ENCODE measurements around the gene KRTAP9-1.
"Not testable (repeated sequence)": the region's sequence is repeated elsewhere in the genome, so short reads cannot be mapped to it uniquely, and the experiment has no call there.

Gene KRTAP9-1

GRCh38 chr17:41184480-41184961 is 5.2 kb upstream of the KRTAP9-1 start, which contains the start of gene KRTAP4-1:
KRTAP4-1 (minus strand) TSS chr17:41184911; CDS start chr17:41184854, 57 bp downstream.
- no peak for DNase-seq (ENCODE audit: low spot score)

GRCh38 chr17:41185001-41185400 is 4.7 kb upstream of the KRTAP9-1 start:
- no peak for DNase-seq (ENCODE audit: low spot score)

GRCh38 chr17:41186872-41187271 is 2.8 kb upstream of the KRTAP9-1 start:
- no peak for DNase-seq (ENCODE audit: low spot score)

- no peak for DNase-seq (ENCODE audit: low spot score)
These were observed 641 bp downstream of the KRTAP9-1 start for GRCh38 chr17:41190328-41190727.

GRCh38 chr17:41196068-41196467 is 6.4 kb downstream of the KRTAP9-1 start:
- no peak for DNase-seq (ENCODE audit: low spot score)

- no peak for DNase-seq (ENCODE audit: low spot score)
These were observed 9.9 kb downstream of the KRTAP9-1 start for GRCh38 chr17:41199421-41200078.

GRCh38 chr17:41211845-41212466 is 22.3 kb downstream of the KRTAP9-1 start:
- DNase-seq (ENCODE audit: low spot score) = no peak

GRCh38 chr17:41212524-41213169 is 23.0 kb downstream of the KRTAP9-1 start:
- DNase-seq (ENCODE audit: low spot score) = no peak

GRCh38 chr17:41215681-41216080 is 26.0 kb downstream of the KRTAP9-1 start:
- no peak for DNase-seq (ENCODE audit: low spot score)

- no peak for DNase-seq (ENCODE audit: low spot score)
These were observed 34.1 kb downstream of the KRTAP9-1 start for GRCh38 chr17:41223821-41224220.

GRCh38 chr17:41226051-41226450 is 36.4 kb downstream of the KRTAP9-1 start:
- no peak for DNase-seq (ENCODE audit: low spot score)

- not testable (repeated sequence) for DNase-seq (ENCODE audit: low spot score)
These were observed 37.0 kb downstream of the KRTAP9-1 start, which contains the start of gene KRTAP9-2 for GRCh38 chr17:41226598-41227095. KRTAP9-2 (plus strand) TSS chr17:41226648; CDS start chr17:41226655, 7 bp downstream.

- no peak for DNase-seq (ENCODE audit: low spot score)
These were observed 40.4 kb downstream of the KRTAP9-1 start for GRCh38 chr17:41230094-41230493.

GRCh38 chr17:41231731-41232130 is 42.0 kb downstream of the KRTAP9-1 start:
- no peak for DNase-seq (ENCODE audit: low spot score)

GRCh38 chr17:41232399-41233105 is 42.9 kb downstream of the KRTAP9-1 start, which contains the start of gene KRTAP9-3:
KRTAP9-3 (plus strand) TSS chr17:41232449; CDS start chr17:41232502, 53 bp downstream.
- not testable (repeated sequence) for DNase-seq (ENCODE audit: low spot score)

GRCh38 chr17:41237116-41237515 is 47.4 kb downstream of the KRTAP9-1 start:
- DNase-seq (ENCODE audit: low spot score) = not testable (repeated sequence)

- not testable (repeated sequence) for DNase-seq (ENCODE audit: low spot score)
These were observed 48.3 kb downstream of the KRTAP9-1 start, which contains the start of gene KRTAP9-8 for GRCh38 chr17:41237949-41238437. KRTAP9-8 (plus strand) TSS chr17:41237999; CDS start chr17:41238052, 53 bp downstream.

Data from HuH-7 (cell line).